OCI-LY3 (cell line): ENCODE data around the gene OLA1.
A peak's percentile ranks its signal among the peaks of the same experiment; 100 is the strongest.

Experiments
- H2AFZ ChIP-seq: fragments of 200-600, 300-600 bp; shearing (Covaris generic); 2 replicates; pipeline ENCODE4 v1.6.0; 2014; ENCODE audit warnings: antibody characterized with exemption, low read depth, low read length
- H3K27ac ChIP-seq: fragments of 200-600, 300-600 bp; sonication (generic); 2 replicates; pipeline ENCODE4 v1.5.1; 2014; ENCODE audit warnings: mild to moderate bottlenecking, low read length, moderate library complexity, mixed read lengths
- H3K27me3 ChIP-seq: fragments of 200-600, 300-600 bp; sonication (generic); 2 replicates; pipeline ENCODE4 v1.6.1; 2014; ENCODE audit warnings: low read depth, low read length, mixed read lengths
- H3K36me3 ChIP-seq: fragments of 200-600, 300-600 bp; sonication (generic); replicated peaks from 2 replicates; pipeline ENCODE3; 2014; ENCODE audit warnings: low read depth, low read length, mixed read lengths
- H3K4me1 ChIP-seq: fragments of 300-600, 200-600 bp; sonication (generic); 2 replicates; pipeline ENCODE4 v1.6.1; 2014; ENCODE audit warnings: low read length, mixed read lengths
- H3K4me2 ChIP-seq: fragments of 200-600, 300-600 bp; sonication (generic); 2 replicates; pipeline ENCODE4 v1.6.1; 2014; ENCODE audit warnings: low read length, mixed read lengths
- H3K4me3 ChIP-seq: fragments of 300-600, 200-600 bp; sonication (generic); 2 replicates; pipeline ENCODE4 v1.5.1; 2014; ENCODE audit warnings: antibody characterized with exemption, mild to moderate bottlenecking, low read length, moderate library complexity
- H3K79me2 ChIP-seq: fragments of 300-600, 200-600 bp; shearing (Covaris generic); 2 replicates; pipeline ENCODE4 v1.6.1; 2014; ENCODE audit warnings: mild to moderate bottlenecking, low read length, mixed read lengths
- H3K9ac ChIP-seq: fragments of 300-600, 200-600 bp; shearing (Covaris generic); 2 replicates; pipeline ENCODE4 v1.6.0; 2014; ENCODE audit warnings: mild to moderate bottlenecking, low read length, moderate library complexity
- H3K9me3 ChIP-seq: fragments of 200-600, 300-600 bp; shearing (Covaris generic); 2 replicates; pipeline ENCODE4 v1.6.1; 2014; ENCODE audit warnings: low read length, mixed read lengths; ENCODE audit not compliant: insufficient read depth
- H4K20me1 ChIP-seq: fragments of 200-600, 300-600 bp; sonication (generic); 2 replicates; pipeline ENCODE4 v1.6.1; 2016; ENCODE audit warnings: low read length, mixed read lengths; ENCODE audit not compliant: insufficient read depth
- EZH2phosphoT487 ChIP-seq: fragments of 200-600 bp; shearing (Covaris generic); IDR thresholded peaks from 2 replicates; pipeline ENCODE4 v1.6.1; 2018; ENCODE audit warnings: antibody characterized with exemption, mixed run types, low read depth
- TF ChIP-seq, protein P1 (sequence below): fragments of 200-600, 300-600 bp; sonication (generic); IDR thresholded peaks from 2 replicates; pipeline ENCODE4 v1.5.1; 2014; ENCODE audit warnings: antibody characterized with exemption, low read length, low read depth

OLA1 gene

DNA sequence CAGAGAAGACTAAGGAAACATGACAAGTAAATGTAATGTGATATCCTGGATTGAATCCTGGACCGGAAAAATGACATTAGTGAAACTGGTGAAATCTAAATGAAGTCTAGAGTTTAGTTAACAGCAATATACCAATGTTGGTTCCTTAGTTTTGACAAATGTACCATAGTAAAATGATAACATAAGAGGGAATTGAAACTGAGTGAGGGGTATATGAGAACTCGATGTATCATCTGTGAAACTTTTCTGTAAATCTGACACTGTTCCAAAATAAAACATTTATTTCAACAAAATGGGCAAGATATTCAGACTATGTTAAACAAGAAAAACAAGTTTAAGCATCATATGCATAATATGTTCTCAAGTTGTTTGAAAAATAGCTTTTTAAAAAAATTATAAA is 63.8 kb downstream of the OLA1 start:
- Histone ChIP-seq H3K9me3 (no peaks in the 10 kb centered on the region), H3K4me2 (peak overlapping the region; percentile 68), H3K4me3 (peak overlapping the region; percentile 44), H3K27me3 (no peaks in the 10 kb centered on the region), H4K20me1 (peaks cover 28% of the 10 kb centered on the region), H3K36me3 (peaks cover 2% of the 10 kb centered on the region), H2AFZ (no peak overlapping the region), H3K79me2 (peaks cover 65% of the 10 kb centered on the region), H3K4me1 (peaks cover 45% of the 10 kb centered on the region), H3K9ac (no peak overlapping the region), H3K27ac (peak overlapping the region; percentile 53)
- no peak for TF ChIP-seq EZH2phosphoT487
- TF ChIP-seq, protein P1, sequence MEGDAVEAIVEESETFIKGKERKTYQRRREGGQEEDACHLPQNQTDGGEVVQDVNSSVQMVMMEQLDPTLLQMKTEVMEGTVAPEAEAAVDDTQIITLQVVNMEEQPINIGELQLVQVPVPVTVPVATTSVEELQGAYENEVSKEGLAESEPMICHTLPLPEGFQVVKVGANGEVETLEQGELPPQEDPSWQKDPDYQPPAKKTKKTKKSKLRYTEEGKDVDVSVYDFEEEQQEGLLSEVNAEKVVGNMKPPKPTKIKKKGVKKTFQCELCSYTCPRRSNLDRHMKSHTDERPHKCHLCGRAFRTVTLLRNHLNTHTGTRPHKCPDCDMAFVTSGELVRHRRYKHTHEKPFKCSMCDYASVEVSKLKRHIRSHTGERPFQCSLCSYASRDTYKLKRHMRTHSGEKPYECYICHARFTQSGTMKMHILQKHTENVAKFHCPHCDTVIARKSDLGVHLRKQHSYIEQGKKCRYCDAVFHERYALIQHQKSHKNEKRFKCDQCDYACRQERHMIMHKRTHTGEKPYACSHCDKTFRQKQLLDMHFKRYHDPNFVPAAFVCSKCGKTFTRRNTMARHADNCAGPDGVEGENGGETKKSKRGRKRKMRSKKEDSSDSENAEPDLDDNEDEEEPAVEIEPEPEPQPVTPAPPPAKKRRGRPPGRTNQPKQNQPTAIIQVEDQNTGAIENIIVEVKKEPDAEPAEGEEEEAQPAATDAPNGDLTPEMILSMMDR = no peak

DNA sequence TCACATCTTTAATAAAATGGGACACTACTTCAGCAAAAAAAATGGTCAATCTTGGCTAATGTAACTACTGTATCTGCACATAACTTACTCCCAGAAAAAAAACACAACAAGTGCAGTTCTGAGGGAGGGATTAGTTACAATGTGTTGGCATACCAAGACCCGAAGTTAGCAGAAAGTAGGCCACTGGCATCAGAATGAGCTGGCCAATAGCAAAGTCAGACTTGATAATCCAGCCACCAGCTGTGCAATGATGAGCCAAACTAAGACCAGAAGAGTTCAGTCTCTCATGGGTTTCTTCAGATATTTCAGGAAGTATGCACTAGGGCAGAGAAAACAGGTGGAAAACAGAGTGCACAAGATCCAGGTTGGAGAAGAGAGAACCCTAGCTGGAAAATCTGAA is 65.3 kb downstream of the OLA1 start:
- no peak overlapping the region for H3K27ac ChIP-seq
- H3K36me3 ChIP-seq = peaks cover 2% of the 10 kb centered on the region
- no peak overlapping the region for H2AFZ ChIP-seq
- H3K4me3 ChIP-seq = no peak overlapping the region
- no peak overlapping the region for H3K4me2 ChIP-seq
- peaks cover 42% of the 10 kb centered on the region for H3K4me1 ChIP-seq
- TF ChIP-seq, protein P1 = no peak
- no peak for TF ChIP-seq EZH2phosphoT487
- H3K27me3 ChIP-seq = no peaks in the 10 kb centered on the region
- H4K20me1 ChIP-seq = peaks cover 28% of the 10 kb centered on the region
- no peak overlapping the region for H3K9ac ChIP-seq
- no peaks in the 10 kb centered on the region for H3K9me3 ChIP-seq
- peaks cover 58% of the 10 kb centered on the region for H3K79me2 ChIP-seq

DNA sequence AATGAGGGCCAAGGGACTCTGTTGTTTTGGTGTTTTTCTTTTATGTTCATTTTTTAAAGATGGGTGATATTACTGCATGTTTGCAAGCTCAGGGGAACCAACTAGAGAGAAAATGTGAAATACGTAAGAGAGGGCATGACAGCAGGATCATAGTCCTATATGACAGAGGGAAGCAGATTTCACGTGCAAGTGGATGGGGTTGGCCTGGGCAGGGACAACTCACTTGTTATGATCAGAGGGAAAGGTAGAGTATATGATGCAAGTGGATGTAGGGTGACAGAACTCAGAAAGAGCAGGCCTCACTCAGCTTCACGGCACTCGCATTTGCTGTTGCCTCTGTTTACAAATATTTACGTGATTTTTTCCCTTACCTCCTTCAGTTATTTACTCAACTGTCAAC is 67.0 kb downstream of the OLA1 start:
- H3K27ac ChIP-seq = 0 out of 2 replicates have a peak overlapping the region, but pooled peaks have one; percentile 12
- TF ChIP-seq EZH2phosphoT487 = no peak
- TF ChIP-seq, protein P1 = no peak
- no peak overlapping the region for H2AFZ ChIP-seq
- no peak overlapping the region for H3K4me3 ChIP-seq
- no peaks in the 10 kb centered on the region for H3K9me3 ChIP-seq
- peaks cover 49% of the 10 kb centered on the region for H3K4me1 ChIP-seq
- H4K20me1 ChIP-seq = peaks cover 28% of the 10 kb centered on the region
- H3K27me3 ChIP-seq = no peaks in the 10 kb centered on the region
- H3K9ac ChIP-seq = no peak overlapping the region
- H3K36me3 ChIP-seq = no peaks in the 10 kb centered on the region
- H3K4me2 ChIP-seq = peak overlapping the region; percentile 27; the same call in 1 of the 2 replicates
- H3K79me2 ChIP-seq = peaks cover 56% of the 10 kb centered on the region

DNA sequence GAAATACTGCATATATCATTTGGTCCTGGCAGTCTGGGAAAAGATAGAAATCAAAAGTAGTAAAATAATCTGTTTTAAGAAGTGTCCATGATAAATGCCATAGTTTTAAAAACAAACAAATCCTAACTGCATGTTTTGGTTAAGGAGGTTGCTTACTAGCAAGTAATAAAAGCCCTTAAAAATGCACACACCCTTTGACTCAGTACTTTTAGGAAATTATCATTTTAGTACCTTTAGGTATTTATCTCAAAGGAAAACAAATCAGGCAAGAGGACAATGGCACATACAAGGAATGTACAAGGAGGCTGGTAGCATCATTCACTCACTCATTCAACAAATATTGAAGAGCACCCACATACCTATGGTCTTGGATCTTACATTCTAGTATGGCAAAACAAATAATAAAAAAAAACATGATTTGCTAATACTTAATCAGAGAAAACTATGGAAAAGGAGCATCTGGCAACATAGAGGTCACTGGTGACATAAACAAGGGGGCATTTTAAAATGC is 67.6 kb downstream of the OLA1 start:
- H3K4me3 ChIP-seq = no peak overlapping the region
- H3K9me3 ChIP-seq = no peaks in the 10 kb centered on the region
- no peak overlapping the region for H3K4me2 ChIP-seq
- no peak overlapping the region for H3K27ac ChIP-seq
- H4K20me1 ChIP-seq = peaks cover 28% of the 10 kb centered on the region
- H3K27me3 ChIP-seq = no peaks in the 10 kb centered on the region
- no peak overlapping the region for H3K9ac ChIP-seq
- no peak overlapping the region for H2AFZ ChIP-seq
- peaks cover 1% of the 10 kb centered on the region for H3K36me3 ChIP-seq
- H3K79me2 ChIP-seq = peaks cover 54% of the 10 kb centered on the region
- TF ChIP-seq, protein P1 = no peak
- TF ChIP-seq EZH2phosphoT487 = no peak
- H3K4me1 ChIP-seq = peaks cover 49% of the 10 kb centered on the region
